GM23248 (cell line): Measurements from ENCODE around the gene MXRA8. TPM values are rescaled to one million over a fixed set of nuclear protein-coding genes. Genes with fewer than 3 reads are reported as not detected.
A peak's percentile ranks its signal among the peaks of the same experiment; 100 is the strongest.

Source experiments
- DNase-seq: peaks from one replicate; pipeline ENCODE4 v3.0.0-alpha.2; 2015
- H2AFZ ChIP-seq: fragments of 200-600 bp; sonication (generic); 2 replicates; pipeline ENCODE4 v1.6.1; 2016; ENCODE audit warnings: antibody characterized with exemption
- H3F3A ChIP-seq: fragments of 200-600 bp; sonication (generic); 2 replicates; pipeline ENCODE4 v1.6.1; 2016; ENCODE audit warnings: mild to moderate bottlenecking, antibody characterized with exemption, mixed run types; ENCODE audit not compliant: insufficient read depth
- H3K27ac ChIP-seq: fragments of 200-600 bp; sonication (generic); 2 replicates; pipeline ENCODE4 v1.5.1; 2016; ENCODE audit warnings: mild to moderate bottlenecking
- H3K27me3 ChIP-seq: fragments of 200-600 bp; sonication (generic); replicated peaks from 2 replicates; pipeline ENCODE4 v1.6.1; 2016; ENCODE audit warnings: mild to moderate bottlenecking; ENCODE audit not compliant: insufficient read depth
- H3K36me3 ChIP-seq: fragments of 200-600 bp; sonication (generic); 2 replicates; pipeline ENCODE4 v1.6.1; 2016; ENCODE audit warnings: low read depth, mild to moderate bottlenecking
- H3K4me1 ChIP-seq: fragments of 200-600 bp; sonication (generic); 2 replicates; pipeline ENCODE4 v1.6.1; 2016; ENCODE audit warnings: mild to moderate bottlenecking; ENCODE audit not compliant: insufficient read depth
- H3K4me2 ChIP-seq: fragments of 200-600 bp; sonication (generic); one replicate; pipeline ENCODE4 v1.6.1; 2016; ENCODE audit warnings: mild to moderate bottlenecking; ENCODE audit not compliant: unreplicated experiment
- H3K4me3 ChIP-seq: fragments of 200-600 bp; sonication (generic); 2 replicates; pipeline ENCODE4 v1.5.1; 2016; ENCODE audit warnings: mild to moderate bottlenecking
- H3K79me2 ChIP-seq: fragments of 200-600 bp; sonication (generic); 2 replicates; pipeline ENCODE4 v1.6.1; 2016; ENCODE audit warnings: mild to moderate bottlenecking; ENCODE audit not compliant: insufficient read depth
- H3K9ac ChIP-seq: fragments of 200-600 bp; sonication (generic); 2 replicates; pipeline ENCODE4 v1.6.1; 2016; ENCODE audit warnings: mild to moderate bottlenecking
- H3K9me2 ChIP-seq: fragments of 200-600 bp; sonication (generic); 2 replicates; pipeline ENCODE4 v1.6.1; 2016; ENCODE audit warnings: mixed run types, mild to moderate bottlenecking, moderate library complexity; ENCODE audit not compliant: insufficient read depth
- H3K9me3 ChIP-seq: fragments of 200-600 bp; sonication (generic); one replicate; pipeline ENCODE4 v1.6.1; 2017; ENCODE audit warnings: low read depth
- H4K20me1 ChIP-seq: fragments of 200-600 bp; sonication (generic); 2 replicates; pipeline ENCODE4 v1.6.0; 2016; ENCODE audit not compliant: insufficient read depth
- EZH2 ChIP-seq: fragments of 200-600 bp; sonication (generic); IDR thresholded peaks from 2 replicates; pipeline ENCODE4 v1.6.1; 2018; ENCODE audit warnings: antibody characterized with exemption, mild to moderate bottlenecking; ENCODE audit not compliant: insufficient read depth, poor library complexity, severe bottlenecking
- EZH2phosphoT487 ChIP-seq: fragments of 200-600 bp; sonication (generic); IDR thresholded peaks from 2 replicates; pipeline ENCODE4 v1.6.1; 2018; ENCODE audit warnings: antibody characterized with exemption, moderate library complexity, mild to moderate bottlenecking, low read depth; ENCODE audit not compliant: insufficient read depth
- WGBS, 2 experiments: methylation state at CpG; one replicate each; pipeline ENCODE4 v1.1.6; 2015 to 2017; ENCODE audit warnings: low lambda C conversion rate in 2 of 2, low coverage in 1 of 2; ENCODE audit errors: missing lambda C conversion rate in 2 of 2; 5-methylcytosine and 5-hydroxymethylcytosine counted together
- in situ Hi-C: fragments of 300-500 bp; cut with MboI; formaldehyde crosslinking; loops from 2 replicates; pipeline ENCODE4 v1.15.0; 2020
- polyA plus RNA-seq: library from polyadenylated mRNA; unstranded; fragments of >200 nt; fragmentation: Nextera tagmentation; extraction: Ambion mirVana; gene quantifications from 2 replicates; pipeline ENCODE4 v1.2.1, GENCODE V29; 2016
- total RNA-seq: library from RNA; depleted of rRNA; stranded (reverse); fragments of >200 nt; shearing (Covaris generic); gene quantifications from 2 replicates; pipeline ENCODE4 v1.2.3, GENCODE V29; 2014

The MXRA8 gene
- total and polyA plus RNA-seq, 2 experiments from 2014 or later = 584 to 1,228 TPM

GRCh38 chr1:1365875-1366698, 7.7 kb upstream of the MXRA8 start:
- H3K4me1 ChIP-seq = peaks cover 14% of the 10 kb centered on the region

GRCh38 chr1:1364266-1364665, 5.9 kb upstream of the MXRA8 start:
- in situ Hi-C loops = no loop called here
- Histone ChIP-seq H2AFZ (no peak overlapping the region), H3K79me2 (peaks cover 10% of the 10 kb centered on the region), H3K9ac (no peak overlapping the region), H4K20me1 (no peaks in the 10 kb centered on the region), H3K9me3 (no peaks in the 10 kb centered on the region), H3K4me2 (no peak overlapping the region), H3K4me3 (no peak overlapping the region), H3K9me2 (no peaks in the 10 kb centered on the region), H3K36me3 (no peaks in the 10 kb centered on the region), H3F3A (peaks cover 23% of the 10 kb centered on the region), H3K4me1 (peaks cover 28% of the 10 kb centered on the region), H3K27ac (no peak overlapping the region), H3K27me3 (no peaks in the 10 kb centered on the region)
- TF ChIP-seq EZH2 (no peak), EZH2phosphoT487 (no peak)
- no peak for DNase-seq
- 75 to 78% methylated on average over 14 of the region's 14 CpGs for WGBS, 2 experiments

More at GRCh38 chr1:1365875-1366698, 7.7 kb upstream of the MXRA8 start:
- H3K9me2 ChIP-seq = no peaks in the 10 kb centered on the region
- no peak overlapping the region for H2AFZ ChIP-seq
- DNase-seq = no peak
- H3K9ac ChIP-seq = no peak overlapping the region
- H3K4me2 ChIP-seq = no peak overlapping the region
- 74 to 75% methylated on average over 10 of the region's 10 CpGs for WGBS, 2 experiments
- H3K36me3 ChIP-seq = no peaks in the 10 kb centered on the region
- H3K4me3 ChIP-seq = no peak overlapping the region
- no peaks in the 10 kb centered on the region for H3K9me3 ChIP-seq
- peaks cover 7% of the 10 kb centered on the region for H3K79me2 ChIP-seq
- in situ Hi-C loops = no loop called here
- H3K27me3 ChIP-seq = no peaks in the 10 kb centered on the region
- no peaks in the 10 kb centered on the region for H4K20me1 ChIP-seq
- H3K27ac ChIP-seq = no peak overlapping the region
- peaks cover 16% of the 10 kb centered on the region for H3F3A ChIP-seq
- TF ChIP-seq EZH2phosphoT487 (no peak), EZH2 (no peak)

GRCh38 chr1:1361982-1362423, 3.6 kb upstream of the MXRA8 start:
- DNase-seq = peak; percentile 95
- peak overlapping the region; percentile 83 for H2AFZ ChIP-seq
- peaks cover 23% of the 10 kb centered on the region for H3K79me2 ChIP-seq
- peak overlapping the region; percentile 82 for H3K4me2 ChIP-seq
- peak overlapping the region; percentile 56 for H3K4me3 ChIP-seq
- peak overlapping the region; percentile 82 for H3K9ac ChIP-seq
- TF ChIP-seq EZH2phosphoT487 = no peak
- no peak for TF ChIP-seq EZH2
- no peaks in the 10 kb centered on the region for H3K27me3 ChIP-seq
- peak overlapping the region; percentile 99 for H3K27ac ChIP-seq
- WGBS, 2 experiments = 9% methylated on average over 13 of the region's 13 CpGs
- H4K20me1 ChIP-seq = no peaks in the 10 kb centered on the region
- in situ Hi-C loops = no loop called here
- no peaks in the 10 kb centered on the region for H3K9me2 ChIP-seq
- H3K36me3 ChIP-seq = no peaks in the 10 kb centered on the region
- peaks cover 36% of the 10 kb centered on the region for H3K4me1 ChIP-seq
- H3F3A ChIP-seq = peaks cover 32% of the 10 kb centered on the region
- no peaks in the 10 kb centered on the region for H3K9me3 ChIP-seq

GRCh38 chr1:1361233-1361981, 3.1 kb upstream of the MXRA8 start:
- Histone ChIP-seq H3K36me3 (no peaks in the 10 kb centered on the region), H3K4me1 (peaks cover 36% of the 10 kb centered on the region), H2AFZ (peak overlapping the region; percentile 83), H3K9ac (peak overlapping the region; percentile 82), H3K79me2 (peaks cover 29% of the 10 kb centered on the region), H4K20me1 (no peaks in the 10 kb centered on the region), H3K27me3 (no peaks in the 10 kb centered on the region), H3K4me2 (peak overlapping the region; percentile 82), H3K9me3 (no peaks in the 10 kb centered on the region), H3K27ac (peak overlapping the region; percentile 99), H3K9me2 (no peaks in the 10 kb centered on the region), H3F3A (peaks cover 29% of the 10 kb centered on the region), H3K4me3 (peak overlapping the region; percentile 56)
- no peak for DNase-seq
- TF ChIP-seq EZH2 = no peak
- no peak for TF ChIP-seq EZH2phosphoT487
- in situ Hi-C loops = no loop called here
- 70 to 72% methylated on average over 31 to 34 of the region's 35 CpGs for WGBS, 2 experiments
